DND-41 (cell line): ENCODE data around the gene INTS7.

Experiments used
- EZH2 ChIP-seq: IDR thresholded peaks from 3 replicates; pipeline ENCODE4 v1.6.1; 2012; ENCODE audit warnings: borderline replicate concordance, low read depth, mild to moderate bottlenecking, moderate library complexity, low read length, inconsistent platforms; ENCODE audit not compliant: severe bottlenecking
- TF ChIP-seq, protein P1 (sequence below): IDR thresholded peaks from 2 replicates; pipeline ENCODE4 v1.5.1; 2012; ENCODE audit warnings: borderline replicate concordance, low read length, moderate library complexity, mild to moderate bottlenecking; ENCODE audit not compliant: poor library complexity, severe bottlenecking; ENCODE audit errors: extremely low read depth

DNA sequence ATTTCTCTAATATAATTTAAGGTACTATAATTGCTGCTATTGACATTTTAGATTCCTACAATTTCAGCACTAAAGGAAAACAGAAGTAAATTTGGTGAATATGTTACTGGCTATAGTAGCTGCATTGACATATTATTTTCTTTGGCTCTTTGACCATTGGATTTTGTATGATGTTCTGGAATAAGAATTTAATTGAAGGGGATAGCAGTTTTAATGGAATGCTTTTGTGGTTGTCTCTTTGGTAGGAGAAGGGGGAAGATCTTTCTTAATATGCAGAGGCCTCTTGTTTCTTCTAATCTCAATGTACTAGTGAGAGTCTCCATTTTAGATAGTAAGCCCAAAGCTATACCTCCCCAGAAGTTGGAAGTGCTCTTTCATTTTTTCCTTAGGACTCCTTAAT lies 7.1 kb upstream of the INTS7 start:
- TF ChIP-seq, protein P1, sequence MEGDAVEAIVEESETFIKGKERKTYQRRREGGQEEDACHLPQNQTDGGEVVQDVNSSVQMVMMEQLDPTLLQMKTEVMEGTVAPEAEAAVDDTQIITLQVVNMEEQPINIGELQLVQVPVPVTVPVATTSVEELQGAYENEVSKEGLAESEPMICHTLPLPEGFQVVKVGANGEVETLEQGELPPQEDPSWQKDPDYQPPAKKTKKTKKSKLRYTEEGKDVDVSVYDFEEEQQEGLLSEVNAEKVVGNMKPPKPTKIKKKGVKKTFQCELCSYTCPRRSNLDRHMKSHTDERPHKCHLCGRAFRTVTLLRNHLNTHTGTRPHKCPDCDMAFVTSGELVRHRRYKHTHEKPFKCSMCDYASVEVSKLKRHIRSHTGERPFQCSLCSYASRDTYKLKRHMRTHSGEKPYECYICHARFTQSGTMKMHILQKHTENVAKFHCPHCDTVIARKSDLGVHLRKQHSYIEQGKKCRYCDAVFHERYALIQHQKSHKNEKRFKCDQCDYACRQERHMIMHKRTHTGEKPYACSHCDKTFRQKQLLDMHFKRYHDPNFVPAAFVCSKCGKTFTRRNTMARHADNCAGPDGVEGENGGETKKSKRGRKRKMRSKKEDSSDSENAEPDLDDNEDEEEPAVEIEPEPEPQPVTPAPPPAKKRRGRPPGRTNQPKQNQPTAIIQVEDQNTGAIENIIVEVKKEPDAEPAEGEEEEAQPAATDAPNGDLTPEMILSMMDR, result no peak
- no peak for TF ChIP-seq EZH2
